ENCODE results near the gene POTEH.
"Not testable (repeated sequence)": the region's sequence is repeated elsewhere in the genome, so short reads cannot be mapped to it uniquely, and the experiment has no call there.

- TF ChIP-seq, protein P1, sequence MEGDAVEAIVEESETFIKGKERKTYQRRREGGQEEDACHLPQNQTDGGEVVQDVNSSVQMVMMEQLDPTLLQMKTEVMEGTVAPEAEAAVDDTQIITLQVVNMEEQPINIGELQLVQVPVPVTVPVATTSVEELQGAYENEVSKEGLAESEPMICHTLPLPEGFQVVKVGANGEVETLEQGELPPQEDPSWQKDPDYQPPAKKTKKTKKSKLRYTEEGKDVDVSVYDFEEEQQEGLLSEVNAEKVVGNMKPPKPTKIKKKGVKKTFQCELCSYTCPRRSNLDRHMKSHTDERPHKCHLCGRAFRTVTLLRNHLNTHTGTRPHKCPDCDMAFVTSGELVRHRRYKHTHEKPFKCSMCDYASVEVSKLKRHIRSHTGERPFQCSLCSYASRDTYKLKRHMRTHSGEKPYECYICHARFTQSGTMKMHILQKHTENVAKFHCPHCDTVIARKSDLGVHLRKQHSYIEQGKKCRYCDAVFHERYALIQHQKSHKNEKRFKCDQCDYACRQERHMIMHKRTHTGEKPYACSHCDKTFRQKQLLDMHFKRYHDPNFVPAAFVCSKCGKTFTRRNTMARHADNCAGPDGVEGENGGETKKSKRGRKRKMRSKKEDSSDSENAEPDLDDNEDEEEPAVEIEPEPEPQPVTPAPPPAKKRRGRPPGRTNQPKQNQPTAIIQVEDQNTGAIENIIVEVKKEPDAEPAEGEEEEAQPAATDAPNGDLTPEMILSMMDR (IDR thresholded peaks at IDR 0.05): not testable (repeated sequence)
- TF ChIP-seq EP300, POLR2A (IDR thresholded peaks at IDR 0.05): not testable (repeated sequence)
Observed at GRCh38 chr22:15664682-15665081, 25.1 kb upstream of the POTEH start.
